DMS153 treated with DMSO at 0.1 percent for 48 hours (cell line): Measurements from ENCODE around the gene HSD11B2.

Experiments
- DNase-seq: peaks from one replicate; lab custom pipeline; 2025; ENCODE audit not compliant: unreplicated experiment; lab: John Stamatoyannopoulos, UW

Gene HSD11B2

DNA sequence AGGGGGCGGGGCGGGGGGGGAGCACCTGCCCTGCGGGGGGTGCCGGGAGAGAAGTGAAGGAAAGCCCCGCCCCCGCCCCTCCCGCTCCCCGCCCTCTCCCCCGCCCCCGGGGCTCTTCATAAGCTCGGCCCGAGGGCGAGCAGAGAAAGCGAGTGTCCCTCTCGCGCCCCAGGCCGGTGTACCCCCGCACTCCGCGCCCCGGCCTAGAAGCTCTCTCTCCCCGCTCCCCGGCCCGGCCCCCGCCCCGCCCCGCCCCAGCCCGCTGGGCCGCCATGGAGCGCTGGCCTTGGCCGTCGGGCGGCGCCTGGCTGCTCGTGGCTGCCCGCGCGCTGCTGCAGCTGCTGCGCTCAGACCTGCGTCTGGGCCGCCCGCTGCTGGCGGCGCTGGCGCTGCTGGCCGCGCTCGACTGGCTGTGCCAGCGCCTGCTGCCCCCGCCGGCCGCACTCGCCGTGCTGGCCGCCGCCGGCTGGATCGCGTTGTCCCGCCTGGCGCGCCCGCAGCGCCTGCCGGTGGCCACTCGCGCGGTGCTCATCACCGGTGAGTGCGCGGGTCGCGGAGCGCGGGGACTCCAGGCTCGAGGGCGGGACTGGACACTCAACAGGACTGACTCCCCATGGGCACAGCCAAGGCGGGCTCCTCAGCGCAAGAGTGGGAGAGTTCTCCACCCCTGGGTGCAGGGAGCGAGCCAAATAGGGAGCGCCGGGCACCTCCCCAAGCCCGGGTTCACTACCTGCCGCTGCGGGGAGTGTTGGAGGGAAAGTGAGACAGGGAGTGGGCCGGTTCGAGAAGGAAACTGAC is at the start of gene HSD11B2:
HSD11B2 (plus strand) TSS at position 145 of the 798 bp plus-strand sequence; CDS start at position 273, 128 bp downstream.
- DNase-seq: peak; percentile 41

DNA sequence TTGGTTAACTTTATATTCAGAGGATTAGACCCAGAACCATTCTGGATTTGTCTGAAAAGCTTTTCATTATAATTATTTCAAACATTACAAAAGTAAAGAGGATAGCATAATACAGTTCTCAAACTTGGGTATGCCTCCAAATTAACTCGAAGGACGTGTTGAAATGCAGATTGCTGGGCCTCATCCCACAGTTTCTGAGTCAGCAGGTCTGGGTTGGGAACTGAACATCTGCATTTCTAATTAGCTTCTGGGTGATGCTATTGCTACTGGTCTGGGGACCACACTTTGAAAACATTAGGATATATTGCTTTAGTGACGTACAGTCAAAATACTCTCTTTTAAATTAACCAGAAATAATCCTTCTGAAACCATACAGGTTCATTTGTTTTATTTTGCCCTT is 47.6 kb upstream of the HSD11B2 start:
- no peak for DNase-seq

DNA sequence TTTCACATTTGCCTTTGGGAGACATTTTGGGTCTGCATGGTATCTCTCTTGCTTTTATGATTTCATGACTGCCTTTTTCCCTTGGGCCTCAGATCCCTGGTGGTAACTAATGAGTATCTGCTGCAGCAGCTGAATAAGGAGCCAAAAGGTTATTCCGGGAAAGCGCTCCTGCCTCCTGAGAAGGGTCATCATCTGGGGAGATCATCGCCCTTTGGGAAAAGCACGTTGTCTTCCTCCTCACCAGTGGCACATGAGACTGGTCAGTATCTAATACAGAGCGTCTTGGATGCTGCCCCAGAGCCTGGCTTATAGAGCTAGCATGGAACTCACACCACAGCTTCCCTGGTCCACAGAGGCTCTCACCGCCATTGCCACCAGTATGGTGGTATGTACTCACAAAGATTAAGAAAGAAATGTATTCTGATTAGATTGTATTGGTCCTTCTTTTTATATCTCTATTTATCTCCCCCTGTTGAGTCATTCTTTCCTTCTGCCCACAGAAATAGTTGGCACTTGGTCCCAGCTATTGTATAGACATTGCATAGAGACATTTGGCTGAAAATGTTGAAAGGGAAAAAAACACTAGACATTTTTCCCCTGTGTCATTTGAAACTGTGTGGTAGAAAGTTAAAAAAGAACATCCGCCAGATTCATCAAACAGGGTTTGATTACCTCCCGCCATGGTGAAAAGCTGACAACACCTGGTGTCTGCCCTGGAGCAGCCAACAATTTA is 46.0 kb upstream of the HSD11B2 start:
- DNase-seq: no peak

DNA sequence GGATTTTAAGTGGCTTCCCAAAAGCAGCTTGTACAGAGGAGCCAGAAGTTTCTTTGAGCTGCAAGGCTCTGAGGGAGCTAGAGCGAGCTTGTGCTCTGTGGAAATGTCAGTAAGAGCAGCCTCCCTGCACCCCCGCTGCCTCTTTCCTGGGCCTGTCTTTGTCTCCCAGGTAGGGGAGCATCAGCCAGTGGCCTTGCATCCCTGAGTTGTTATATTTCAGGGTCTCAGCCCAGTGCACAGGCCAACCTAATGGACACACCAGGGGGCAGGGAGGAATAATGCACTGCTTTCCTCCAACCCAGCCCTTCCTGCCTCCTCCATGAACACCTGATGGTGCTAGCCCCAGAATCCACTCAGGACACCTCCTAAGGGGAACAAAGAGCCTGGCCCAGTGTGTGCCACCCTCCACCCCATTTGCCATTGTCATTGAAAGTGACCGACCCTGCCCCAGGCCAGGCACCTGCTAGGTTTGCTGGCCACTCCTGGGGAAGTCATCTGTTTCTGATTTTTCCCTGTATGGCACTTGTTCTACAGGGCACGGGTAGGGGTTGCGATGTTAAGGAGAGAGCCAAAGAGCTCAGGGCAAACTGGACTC is 44.0 kb upstream of the HSD11B2 start:
- no peak for DNase-seq

DNA sequence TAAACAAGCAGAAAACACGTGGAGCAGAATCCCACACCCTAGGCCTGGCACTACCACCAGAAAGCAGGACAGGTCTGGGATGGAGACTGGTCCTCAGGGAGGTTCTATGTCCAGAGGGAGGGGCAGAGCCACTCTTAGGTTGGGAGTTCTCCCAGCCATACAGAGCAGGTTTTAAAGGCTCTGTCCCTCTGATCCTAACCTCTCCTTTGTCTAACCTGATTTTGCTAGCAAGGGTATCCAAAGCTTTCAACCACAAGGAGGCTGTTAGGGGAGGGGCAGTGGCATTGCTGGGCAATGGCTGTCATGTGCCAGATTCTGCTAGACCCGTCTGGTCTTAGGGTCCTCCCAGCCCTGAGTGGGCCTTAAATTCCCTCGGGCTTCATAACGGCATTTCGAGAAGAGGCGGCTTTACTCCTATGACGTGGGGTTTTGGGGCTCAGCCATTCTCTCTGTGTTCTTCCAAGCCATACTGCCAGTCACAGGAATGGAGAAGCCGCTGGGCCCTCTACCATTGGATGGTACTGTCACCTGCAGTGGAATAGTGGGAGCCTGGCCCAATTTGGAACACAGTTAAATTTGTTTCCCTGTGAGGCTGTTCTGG is 43.3 kb upstream of the HSD11B2 start:
- no peak for DNase-seq

DNA sequence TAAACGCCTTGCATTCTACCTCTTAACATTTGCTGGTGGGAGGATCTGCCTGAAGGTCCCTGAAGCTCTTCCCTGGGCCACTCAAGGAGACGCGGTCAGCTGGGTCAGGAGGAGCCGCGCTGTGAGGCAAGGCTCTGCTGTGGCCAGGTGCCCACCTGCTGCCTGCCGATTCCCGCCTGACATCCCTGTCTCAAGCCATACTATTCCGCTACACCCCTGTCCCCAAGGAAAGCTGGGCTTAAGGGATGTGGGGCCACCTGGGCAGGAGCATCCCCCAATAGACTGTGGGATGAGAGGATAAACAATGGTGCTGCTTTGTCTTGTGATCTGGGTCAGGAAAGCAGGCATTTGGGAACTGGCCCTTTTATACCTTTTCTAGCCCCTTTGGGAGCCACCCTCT is 42.7 kb upstream of the HSD11B2 start:
- DNase-seq: no peak

DNA sequence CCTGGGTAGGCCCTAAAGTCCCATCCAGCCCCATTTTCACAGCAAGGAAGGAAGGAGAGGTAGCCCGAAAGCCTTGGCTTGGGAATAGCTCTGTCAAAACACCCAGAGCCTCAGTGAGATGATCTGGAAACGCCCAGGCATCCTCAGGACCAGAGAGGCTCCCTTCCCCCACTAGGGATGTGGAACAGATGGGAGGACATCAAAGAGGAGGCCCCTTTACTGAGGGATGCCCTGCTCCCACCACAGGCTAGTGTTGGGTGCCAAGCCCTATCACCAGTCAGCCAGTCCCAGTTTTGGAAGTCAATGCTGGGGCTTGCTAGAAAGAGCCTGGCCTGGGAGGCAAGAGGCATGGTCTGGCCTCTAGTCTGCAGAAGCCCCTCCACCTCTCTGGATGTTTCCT is 42.3 kb upstream of the HSD11B2 start:
- DNase-seq: no peak

DNA sequence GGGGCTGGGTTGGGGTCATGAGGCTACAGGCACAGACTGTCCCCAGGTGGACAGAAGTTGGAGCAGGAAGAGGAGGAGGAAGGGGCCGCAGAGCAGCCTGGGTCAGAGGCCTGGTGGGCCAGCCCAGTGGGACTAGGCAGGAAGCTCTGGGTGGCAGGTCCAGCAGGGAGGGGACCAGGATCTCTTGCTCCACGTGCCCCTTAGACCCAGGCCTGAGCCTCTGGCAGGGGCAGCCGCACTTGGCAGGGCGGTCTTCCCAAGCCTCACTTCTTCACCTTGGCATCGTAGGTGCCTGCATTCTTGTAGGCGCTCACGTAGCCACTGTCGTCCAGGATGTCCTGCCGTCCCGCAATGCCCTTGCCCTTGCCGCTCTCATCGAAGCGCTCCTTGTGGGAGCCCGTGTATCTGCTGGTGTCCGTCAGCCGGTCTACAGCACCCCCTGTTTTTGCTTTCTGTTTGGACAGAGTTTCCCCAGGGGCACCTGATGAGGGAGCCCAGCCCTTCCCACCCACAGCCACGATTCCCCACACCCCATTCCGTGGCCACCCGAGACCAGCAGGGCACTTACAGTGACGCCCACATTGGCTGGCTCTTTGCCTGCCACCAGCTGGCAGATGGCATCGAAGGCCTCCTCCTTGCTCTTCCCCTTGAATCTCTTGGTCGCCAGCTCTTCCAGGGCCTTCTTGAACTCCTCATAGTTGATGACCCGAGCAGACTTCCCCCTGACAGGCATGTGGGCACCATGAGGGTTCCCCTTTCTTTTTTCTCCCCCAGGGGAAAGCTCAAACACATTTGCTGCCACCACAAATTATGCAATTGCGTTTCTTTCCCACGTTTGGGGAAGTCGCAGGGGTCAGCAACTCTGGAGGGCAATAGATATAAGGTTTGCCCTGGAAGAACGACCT is 40.8 kb upstream of the HSD11B2 start:
- no peak for DNase-seq

DNA sequence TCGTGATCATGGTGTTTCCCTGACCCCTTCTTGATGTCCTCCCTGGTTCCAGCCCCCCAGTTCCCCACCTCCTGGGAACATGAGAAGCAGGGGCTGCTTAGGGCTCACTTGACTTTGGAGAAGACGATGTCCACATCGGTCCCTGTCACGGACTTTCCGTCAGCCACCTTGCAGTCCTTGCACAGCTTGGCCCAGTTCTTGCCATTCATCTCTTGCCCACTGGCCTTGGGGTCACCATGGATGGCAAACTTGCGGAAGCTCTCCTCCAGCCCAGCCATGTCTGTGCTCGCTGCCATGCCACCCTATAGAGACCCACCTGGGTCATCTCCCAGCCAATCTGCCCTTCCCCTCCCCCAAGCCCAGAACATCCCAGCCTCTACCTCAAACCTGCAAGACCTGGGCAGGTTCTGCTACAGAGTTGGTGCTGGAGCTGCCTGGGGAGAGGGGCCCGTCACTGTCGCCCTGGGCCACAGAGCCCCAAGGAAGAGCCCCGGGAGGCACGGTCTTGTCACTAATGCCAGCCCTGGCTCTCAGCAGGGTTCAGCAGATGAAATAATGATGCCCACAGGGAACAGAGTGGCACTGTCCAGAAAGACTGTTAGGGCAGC is 40.0 kb upstream of the HSD11B2 start:
- DNase-seq: no peak

DNA sequence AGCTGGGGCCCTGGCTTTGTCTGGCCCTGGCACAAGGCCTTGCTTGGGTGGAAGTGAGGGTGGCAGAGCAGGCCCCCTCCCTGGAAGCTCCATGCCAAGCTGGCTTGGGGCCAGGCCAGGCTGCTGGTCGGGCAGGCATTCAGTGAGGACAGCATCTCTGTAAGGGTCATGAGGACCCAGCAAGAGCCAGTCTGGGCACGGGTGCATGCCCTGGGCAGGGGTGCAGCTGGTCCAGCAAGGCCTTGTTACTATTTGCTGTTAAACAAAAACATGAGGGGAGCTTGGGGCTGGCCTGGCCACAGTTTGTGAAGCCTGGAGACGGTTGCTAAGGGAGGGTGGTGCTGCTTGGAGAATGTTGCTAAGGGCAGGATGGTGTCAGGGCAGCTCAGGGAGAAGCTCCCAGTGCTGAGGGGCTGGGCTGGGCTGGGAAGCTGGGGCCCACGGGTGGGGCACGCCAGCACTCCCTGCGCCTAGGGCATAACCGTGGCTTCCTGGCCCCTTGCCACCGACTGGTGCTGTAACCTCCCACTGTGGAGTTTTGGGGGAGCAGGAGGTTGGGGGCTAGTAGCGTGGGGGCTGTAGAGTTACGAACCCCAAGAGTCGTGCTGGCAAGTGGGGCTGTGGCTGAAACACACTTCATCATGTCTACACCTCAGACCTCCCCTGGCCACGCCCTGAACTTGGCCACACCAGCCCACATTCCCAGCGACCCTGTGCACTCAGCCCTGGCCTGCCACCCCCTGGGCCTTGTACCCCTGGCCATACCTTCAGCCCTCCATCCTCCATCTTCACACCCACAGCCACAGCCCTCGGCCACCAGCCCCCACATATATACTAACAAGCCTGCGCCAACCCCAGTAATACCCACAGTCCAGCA is 39.3 kb upstream of the HSD11B2 start:
- DNase-seq: peak; percentile 37

DNA sequence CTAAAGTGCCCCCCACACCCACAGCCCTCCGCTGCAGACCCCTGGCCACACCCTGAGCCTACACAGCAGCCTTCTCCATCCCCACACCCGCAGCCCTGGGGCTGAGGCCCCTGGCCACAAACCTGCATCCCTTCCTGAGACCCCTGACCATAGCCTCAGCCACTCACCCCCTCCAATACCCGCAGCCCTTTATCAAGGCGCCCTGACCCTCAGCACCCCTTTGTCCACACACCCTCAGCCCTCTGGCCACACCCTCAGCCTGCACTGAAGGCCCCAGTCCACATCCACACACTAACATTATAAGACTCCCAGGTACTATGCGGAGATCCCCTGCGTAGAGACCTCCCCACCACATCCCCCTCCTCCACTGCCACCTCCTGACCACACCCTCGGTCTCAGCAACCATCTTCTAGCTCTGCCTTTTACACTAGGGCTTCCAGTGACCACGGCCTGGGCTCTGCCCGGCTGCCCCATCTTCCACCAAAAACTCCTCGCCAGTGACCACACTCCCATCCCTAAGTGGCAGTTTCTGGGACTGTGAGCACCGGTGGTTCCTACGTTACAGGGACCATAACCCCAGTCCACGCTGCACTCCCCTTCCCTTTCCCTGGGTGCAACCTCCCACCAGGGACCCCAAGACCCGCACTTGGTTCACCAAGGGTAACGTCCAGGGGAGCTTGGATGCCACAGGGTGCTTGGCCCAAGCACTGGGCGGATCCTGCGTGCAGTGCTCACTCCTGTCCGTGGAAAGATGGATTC is 38.4 kb upstream of the HSD11B2 start:
- DNase-seq: no peak

DNA sequence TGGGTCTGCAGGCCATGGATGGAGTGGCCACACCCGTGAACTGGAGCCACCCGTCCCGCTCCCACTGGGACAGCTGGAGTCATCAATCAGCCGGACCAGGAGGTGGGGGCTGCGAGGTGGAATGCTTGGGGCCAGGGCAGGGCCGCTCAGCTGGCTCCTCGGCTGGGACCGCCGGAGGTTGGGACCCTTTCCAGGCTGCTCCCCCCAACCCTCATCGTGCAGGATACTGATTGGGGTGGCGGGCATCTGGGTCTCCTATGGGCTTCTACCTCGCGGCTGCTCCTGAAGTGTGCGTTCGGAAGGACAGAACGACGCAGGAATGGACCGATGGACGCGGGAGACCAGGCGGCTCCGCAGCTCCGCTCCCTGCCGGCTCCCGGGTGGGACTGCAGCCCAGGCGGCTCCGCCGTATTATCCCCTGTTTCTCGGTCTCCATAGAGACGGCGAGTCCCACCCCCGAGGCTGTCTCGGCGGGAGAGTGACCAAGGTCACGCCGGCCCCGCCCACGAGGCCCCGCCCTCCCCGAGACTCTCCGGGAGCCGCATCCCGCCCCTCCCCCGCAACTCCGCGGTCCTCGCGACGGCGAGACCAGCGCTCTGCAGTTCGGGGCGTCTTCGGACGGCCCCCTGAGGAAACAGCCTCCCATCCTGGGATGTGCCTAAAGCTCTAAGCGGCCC is 37.7 kb upstream of the HSD11B2 start, which contains the start of gene TPPP3:
TPPP3 (minus strand) TSS at position 388 of the 677 bp plus-strand sequence. CDS start 2,387 bp downstream, outside the sequence.
- DNase-seq: peak; percentile 83

DNA sequence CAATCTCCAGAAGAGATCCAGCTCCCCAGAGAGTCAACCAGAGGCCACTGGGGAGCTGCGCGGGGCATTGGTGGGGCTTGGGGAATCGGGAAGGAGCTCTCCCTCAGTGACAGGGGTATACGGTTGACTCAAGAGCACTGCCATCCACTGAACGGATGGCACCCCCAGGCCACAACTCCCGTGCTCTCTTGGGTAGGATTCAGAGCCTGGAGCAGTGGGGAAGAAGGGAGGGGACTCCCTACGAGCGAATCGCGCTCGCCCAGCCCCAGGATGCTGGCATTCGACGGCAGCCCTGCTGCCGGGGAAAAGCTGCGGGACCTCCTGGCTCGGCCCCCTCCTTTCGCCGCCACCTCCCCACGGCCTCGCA is 37.1 kb upstream of the HSD11B2 start:
- no peak for DNase-seq

DNA sequence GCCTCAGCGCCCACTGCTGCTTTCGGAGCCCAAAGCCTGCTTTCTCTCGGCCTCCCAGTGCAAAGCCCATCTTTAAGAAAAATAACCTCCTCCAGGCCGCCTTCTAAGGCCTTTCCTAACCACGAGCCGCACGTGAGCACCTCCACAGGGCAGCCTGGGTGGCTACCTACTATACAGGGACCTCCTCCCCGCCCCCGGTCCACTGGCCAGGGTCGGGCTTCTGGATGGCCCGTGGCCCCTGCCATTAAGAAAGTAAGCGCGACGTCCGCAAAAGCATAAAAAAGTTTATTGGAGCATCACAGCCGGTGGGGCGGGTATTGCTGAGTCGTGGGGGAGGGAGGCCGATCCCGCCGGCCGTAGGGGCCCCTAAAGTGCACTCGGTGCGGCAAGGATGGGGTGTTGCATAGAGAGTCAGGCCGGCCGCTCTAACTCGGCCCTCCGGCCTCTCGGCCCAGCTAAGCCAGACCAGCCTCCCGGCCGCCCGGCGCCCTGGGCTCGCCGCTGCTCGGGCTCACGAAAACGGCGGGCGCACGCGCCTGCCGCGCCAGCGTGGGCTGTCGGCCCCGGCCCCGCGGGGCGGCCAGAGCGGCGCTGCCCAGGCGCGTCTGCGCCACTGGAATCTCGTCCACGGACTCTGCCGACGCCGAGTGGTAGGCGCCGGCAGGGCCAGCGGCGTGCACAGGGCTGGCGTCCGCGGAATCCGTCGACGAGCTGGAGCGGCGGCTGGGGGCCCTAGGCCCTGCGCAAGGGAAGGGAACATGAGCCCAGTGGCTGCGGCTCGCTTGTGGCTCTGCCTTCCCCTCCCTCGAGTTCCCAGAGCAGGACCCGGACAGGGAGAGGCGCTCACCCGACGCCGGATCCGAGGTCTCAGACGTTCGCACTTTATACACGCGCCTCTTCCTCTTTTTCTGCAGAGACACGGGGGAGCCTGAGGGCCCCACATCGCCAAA is 36.5 kb upstream of the HSD11B2 start:
- no peak for DNase-seq

DNA sequence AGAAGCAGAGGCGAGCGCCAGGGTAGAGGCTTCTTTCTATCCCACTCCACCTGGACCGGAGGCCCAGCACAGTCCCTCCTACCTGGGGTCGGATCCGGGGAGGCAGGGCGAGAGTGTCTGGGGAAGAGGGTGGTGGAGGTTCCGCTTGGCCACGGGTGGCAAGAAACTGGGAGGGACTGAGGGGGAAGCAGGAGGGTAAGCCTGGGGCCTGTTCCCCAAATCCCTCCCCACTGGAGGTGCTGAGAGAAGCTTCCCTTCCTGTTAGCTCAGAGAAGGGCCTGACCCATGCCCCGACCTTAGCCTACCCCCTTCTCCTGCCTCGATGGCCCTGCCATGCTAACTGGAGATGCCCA is 35.8 kb upstream of the HSD11B2 start:
- DNase-seq: no peak

DNA sequence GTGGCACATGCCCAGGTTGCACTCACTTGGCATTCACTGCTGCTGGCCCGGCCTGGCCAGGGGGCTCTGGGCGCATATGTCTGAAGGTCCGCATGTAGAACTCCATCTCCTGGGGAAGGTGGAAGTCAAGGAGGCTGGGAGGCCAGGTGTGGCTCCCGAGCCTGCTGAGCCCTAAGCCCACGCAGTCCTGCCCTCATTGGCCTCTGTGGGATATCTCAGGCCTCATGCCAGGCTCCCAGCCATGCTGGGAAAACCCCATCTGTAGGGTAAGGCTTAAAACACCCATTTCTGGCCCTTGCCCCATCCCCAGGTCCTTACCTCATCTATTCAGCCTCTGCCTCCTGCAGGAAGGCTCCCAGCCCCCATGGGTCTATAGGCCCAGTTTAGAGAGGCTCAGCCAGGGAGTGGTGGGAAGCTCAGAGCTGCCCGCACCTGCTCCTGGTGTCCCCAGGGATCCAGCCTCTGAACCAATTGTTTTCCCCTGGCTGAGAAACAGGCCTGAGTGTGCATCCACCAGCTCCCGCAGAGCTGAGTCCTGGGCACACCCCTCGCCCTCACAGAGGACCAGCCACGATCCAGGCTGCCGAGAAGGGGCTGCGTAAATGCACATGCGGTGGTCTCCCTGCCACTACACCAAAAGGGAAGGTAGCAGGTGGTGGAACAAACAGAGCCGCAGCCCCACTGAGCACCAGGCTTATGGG is 35.3 kb upstream of the HSD11B2 start:
- DNase-seq: peak; percentile 86
